ENCODE data around the gene IRGC.

DNA sequence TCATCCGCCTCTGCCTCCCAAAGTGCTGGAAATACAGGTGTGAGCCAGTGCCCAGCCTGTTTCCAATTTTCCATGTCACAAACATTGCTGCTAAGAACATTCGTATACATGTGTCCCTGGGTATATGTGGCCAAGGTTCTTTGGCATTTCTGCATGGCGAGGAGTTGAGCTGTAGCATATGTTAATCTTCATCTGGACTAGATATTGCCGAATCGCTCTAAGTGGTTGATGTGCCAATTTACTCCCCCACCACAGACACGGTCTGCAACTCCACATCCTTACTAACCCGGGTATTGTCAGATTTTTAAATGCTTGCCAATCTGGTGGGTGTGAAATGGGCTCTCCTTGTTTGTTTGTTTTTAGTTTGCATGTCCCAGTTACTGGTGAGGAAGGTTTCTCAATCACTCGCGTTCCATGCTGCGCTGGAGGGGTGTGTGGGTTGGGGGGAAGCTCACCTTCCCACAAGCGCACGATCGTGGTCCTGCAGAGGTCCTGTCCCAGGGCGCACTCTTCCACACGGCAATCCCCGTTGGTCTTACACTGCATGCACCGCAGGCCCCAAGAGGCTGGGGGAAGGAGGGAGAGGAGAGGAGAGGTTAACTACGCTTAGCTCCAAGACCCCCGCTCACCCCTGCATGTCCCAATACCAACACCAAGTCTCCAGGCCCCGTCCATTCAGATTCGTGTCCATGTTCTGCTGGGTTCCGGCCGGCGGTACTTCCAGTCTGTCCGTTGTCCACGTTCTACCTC is 48.6 kb upstream of the IRGC start:
- TF ChIP-seq, protein P1, sequence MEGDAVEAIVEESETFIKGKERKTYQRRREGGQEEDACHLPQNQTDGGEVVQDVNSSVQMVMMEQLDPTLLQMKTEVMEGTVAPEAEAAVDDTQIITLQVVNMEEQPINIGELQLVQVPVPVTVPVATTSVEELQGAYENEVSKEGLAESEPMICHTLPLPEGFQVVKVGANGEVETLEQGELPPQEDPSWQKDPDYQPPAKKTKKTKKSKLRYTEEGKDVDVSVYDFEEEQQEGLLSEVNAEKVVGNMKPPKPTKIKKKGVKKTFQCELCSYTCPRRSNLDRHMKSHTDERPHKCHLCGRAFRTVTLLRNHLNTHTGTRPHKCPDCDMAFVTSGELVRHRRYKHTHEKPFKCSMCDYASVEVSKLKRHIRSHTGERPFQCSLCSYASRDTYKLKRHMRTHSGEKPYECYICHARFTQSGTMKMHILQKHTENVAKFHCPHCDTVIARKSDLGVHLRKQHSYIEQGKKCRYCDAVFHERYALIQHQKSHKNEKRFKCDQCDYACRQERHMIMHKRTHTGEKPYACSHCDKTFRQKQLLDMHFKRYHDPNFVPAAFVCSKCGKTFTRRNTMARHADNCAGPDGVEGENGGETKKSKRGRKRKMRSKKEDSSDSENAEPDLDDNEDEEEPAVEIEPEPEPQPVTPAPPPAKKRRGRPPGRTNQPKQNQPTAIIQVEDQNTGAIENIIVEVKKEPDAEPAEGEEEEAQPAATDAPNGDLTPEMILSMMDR (IDR thresholded peaks at IDR 0.05; ENCODE audit: extremely low read depth in 1 of 2, insufficient read depth in 1 of 2, low read depth in 1 of 2, low read length in 2 of 2) = no peak
- TF ChIP-seq POLR2AphosphoS5 (IDR thresholded peaks at IDR 0.05; ENCODE audit: insufficient read depth, low read depth, low read length) (no peak), JUN (IDR thresholded peaks at IDR 0.05; ENCODE audit: borderline replicate concordance, insufficient read depth, insufficient read length, low read depth) (no peak), POLR2A (IDR thresholded peaks at IDR 0.05; ENCODE audit: low read depth, low read length) (no peak), EZH2 (IDR thresholded peaks at IDR 0.05; ENCODE audit: borderline replicate concordance, low read depth, low read length, severe bottlenecking) (no peak), FOS (IDR thresholded peaks at IDR 0.05; ENCODE audit: borderline replicate concordance, insufficient read depth, low read length) (no peak), MYC (IDR thresholded peaks at IDR 0.05; ENCODE audit: low read depth, low read length) (no peak), GATA2 (IDR thresholded peaks at IDR 0.05; ENCODE audit: insufficient read depth, insufficient read length, low read depth, low read length) (no peak)
- TF ChIP-seq, protein P2, sequence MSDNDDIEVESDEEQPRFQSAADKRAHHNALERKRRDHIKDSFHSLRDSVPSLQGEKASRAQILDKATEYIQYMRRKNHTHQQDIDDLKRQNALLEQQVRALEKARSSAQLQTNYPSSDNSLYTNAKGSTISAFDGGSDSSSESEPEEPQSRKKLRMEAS (IDR thresholded peaks at IDR 0.05; ENCODE audit: insufficient read depth, insufficient read length) = no peak

Measured in endothelial cell of umbilical vein (primary cell).